Coronary artery (tissue), 2 donors: ENCODE results near the gene XRN2.

Source experiments
- DNase-seq: peaks from one replicate; pipeline ENCODE4 v3.0.0-alpha.2; 2017; ENCODE audit warnings: low spot score
- H3K27ac ChIP-seq, 2 donors: fragments of 200-600 bp; sonication (generic); one replicate each; pipeline ENCODE4 v1.5.1; 2016 to 2019
- H3K4me3 ChIP-seq: fragments of 200-600 bp; sonication (generic); 2 replicates; pipeline ENCODE4 v1.5.1; 2016; ENCODE audit warnings: mild to moderate bottlenecking, moderate library complexity
- TF ChIP-seq, protein P1 (sequence below): fragments of 200-600 bp; sonication (generic); IDR thresholded peaks from one replicate; pipeline ENCODE4 v1.5.1; 2019; ENCODE audit warnings: antibody characterized with exemption

The XRN2 gene

DNA sequence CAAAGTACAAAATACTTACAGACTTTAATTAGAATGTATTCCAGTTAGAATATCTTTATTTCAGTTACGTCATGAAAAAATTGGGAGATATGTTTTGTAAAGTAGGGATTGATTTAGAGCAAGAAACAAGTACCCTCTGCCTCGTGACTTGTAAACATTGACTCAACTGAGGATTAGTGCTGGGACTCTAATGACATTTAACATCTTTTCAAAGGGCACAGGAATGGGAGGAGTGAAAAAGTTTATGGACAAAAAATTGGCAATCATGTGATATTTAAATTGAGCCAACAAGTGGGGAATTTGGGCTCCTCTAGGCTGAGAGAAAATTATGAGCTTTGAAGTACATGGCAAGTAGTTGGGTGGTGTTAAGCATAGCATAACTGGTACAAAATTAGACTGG lies 68.9 kb downstream of the XRN2 start:
- TF ChIP-seq, protein P1, sequence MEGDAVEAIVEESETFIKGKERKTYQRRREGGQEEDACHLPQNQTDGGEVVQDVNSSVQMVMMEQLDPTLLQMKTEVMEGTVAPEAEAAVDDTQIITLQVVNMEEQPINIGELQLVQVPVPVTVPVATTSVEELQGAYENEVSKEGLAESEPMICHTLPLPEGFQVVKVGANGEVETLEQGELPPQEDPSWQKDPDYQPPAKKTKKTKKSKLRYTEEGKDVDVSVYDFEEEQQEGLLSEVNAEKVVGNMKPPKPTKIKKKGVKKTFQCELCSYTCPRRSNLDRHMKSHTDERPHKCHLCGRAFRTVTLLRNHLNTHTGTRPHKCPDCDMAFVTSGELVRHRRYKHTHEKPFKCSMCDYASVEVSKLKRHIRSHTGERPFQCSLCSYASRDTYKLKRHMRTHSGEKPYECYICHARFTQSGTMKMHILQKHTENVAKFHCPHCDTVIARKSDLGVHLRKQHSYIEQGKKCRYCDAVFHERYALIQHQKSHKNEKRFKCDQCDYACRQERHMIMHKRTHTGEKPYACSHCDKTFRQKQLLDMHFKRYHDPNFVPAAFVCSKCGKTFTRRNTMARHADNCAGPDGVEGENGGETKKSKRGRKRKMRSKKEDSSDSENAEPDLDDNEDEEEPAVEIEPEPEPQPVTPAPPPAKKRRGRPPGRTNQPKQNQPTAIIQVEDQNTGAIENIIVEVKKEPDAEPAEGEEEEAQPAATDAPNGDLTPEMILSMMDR: no peak
- Histone ChIP-seq H3K4me3 (no peak overlapping the region), H3K27ac (no peak overlapping the region)
- no peak for DNase-seq

DNA sequence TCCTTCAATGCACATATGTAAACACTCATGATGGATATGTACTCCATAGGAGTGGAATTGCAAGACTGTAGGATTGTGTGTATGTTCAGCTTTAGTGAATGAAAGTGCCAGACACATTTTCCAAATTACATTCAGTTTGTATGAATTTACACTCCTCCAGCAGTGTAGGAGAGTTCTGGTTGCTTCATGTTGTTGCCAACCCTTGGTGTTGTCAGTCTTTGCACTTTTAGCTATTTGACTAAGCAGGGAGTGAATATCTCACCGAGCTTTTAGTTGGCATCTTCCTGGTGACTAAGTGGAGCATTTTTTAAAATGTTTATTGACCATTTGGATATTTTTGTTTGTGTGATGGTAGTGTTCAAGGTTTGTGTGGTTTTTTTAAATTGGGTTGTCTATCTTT lies 70.3 kb downstream of the XRN2 start:
- no peak overlapping the region for H3K4me3 ChIP-seq
- TF ChIP-seq, protein P1: no peak
- no peak for DNase-seq
- H3K27ac ChIP-seq: no peak overlapping the region

DNA sequence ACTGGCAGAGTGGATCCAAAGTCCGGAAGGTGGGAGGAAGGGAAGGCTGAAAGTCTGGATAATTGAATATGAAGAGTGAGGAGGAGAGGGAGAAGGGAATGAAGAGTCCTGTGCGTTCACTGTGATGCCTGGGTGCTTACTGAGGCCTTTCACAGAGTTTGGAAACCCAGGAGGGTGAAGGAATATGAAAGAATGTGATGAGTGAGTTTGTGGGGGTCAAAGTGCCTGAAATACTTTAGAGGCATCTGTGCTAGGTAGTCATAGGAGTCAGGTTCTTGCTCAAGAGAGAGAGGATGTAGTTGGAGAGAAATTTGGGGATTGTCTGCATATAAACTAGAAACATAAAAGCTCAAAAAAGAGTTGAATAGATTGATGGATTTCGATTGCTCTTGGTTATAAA lies 73.5 kb downstream of the XRN2 start:
- no peak for DNase-seq
- TF ChIP-seq, protein P1: no peak
- H3K27ac ChIP-seq: no peak overlapping the region
- H3K4me3 ChIP-seq: no peak overlapping the region

GRCh38 chr20:21377701-21378100 lies 74.6 kb downstream of the XRN2 start:
- TF ChIP-seq, protein P1: no peak
- Histone ChIP-seq H3K27ac (no peak overlapping the region), H3K4me3 (no peak overlapping the region)
- no peak for DNase-seq

GRCh38 chr20:21378259-21378658 lies 75.1 kb downstream of the XRN2 start:
- Histone ChIP-seq H3K27ac (no peak overlapping the region), H3K4me3 (no peak overlapping the region)
- TF ChIP-seq, protein P1: no peak
- DNase-seq: no peak

- DNase-seq: no peak
- TF ChIP-seq, protein P1: no peak
- Histone ChIP-seq H3K27ac (no peak overlapping the region), H3K4me3 (no peak overlapping the region)
Measured at GRCh38 chr20:21380711-21381110, 77.6 kb downstream of the XRN2 start.

DNA sequence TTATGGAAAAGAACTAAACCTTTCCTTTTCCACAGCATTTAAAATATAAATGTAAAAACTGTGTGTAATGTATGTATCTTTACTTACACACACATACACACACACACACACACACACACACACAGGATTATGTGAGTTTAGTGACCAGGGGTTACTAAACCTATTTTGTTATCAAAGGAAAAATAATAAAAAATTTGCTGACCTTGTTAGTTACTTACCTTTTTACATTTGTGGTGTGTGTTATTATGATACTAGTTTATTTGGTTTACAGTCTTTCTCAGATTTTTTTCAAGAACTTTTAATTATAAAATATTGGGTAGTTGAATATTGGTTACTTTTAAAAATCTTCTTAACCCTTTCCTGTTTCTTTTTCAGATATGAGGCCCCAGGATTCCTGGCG lies 78.5 kb downstream of the XRN2 start:
- no peak overlapping the region for H3K27ac ChIP-seq
- TF ChIP-seq, protein P1: no peak

More for the DNA sequence above, 78.5 kb downstream of the XRN2 start:
- no peak for DNase-seq
- H3K4me3 ChIP-seq: no peak overlapping the region
